Endothelial cell of umbilical vein (primary cell): ENCODE measurements around the gene PGF. TPM values are rescaled to one million over a fixed set of nuclear protein-coding genes. Genes with fewer than 3 reads are reported as not detected.

ENCODE experiments used
- BruUV-seq: library from RNA; stranded (reverse); fragments of 400-500 nt; replicated peaks from 2 replicates; lab custom pipeline; 2021; lab: Mats Ljungman, UMichigan
- CTCF ChIA-PET: fragments of 300-600, 350-600 bp; sonication (Branson Sonifier 250); formaldehyde crosslinking; loops from one replicate; lab custom pipeline; 2021; ENCODE audit warnings: antibody characterized with exemption, inconsistent platforms; lab: Charles Lee
- POLR2A ChIA-PET: fragments of 300-600, 350-600 bp; sonication (Branson Sonifier 250); formaldehyde crosslinking; loops from one replicate; lab custom pipeline; 2021; ENCODE audit warnings: antibody characterized with exemption, inconsistent platforms; lab: Charles Lee
- DNase-seq: peaks from one replicate; pipeline ENCODE4 v3.0.0-alpha.2; 2011; ENCODE audit warnings: low read depth, low spot score
- FAIRE-seq: peaks from 2 replicates; lab custom pipeline; 2011; peaks lifted over from hg19 to GRCh38; lab: Jason Lieb, UNC
- H2AFZ ChIP-seq: 2 replicates; pipeline ENCODE4 v1.6.0; 2012; ENCODE audit warnings: low read depth, low read length, control low read depth, inconsistent platforms
- H3K27ac ChIP-seq: 2 replicates; pipeline ENCODE4 v1.5.1; 2011; ENCODE audit warnings: low read depth, mild to moderate bottlenecking, control low read depth, low read length, moderate library complexity; ENCODE audit not compliant: insufficient read depth
- H3K27me3 ChIP-seq, 2 experiments: 2 replicates each; pipeline versions ENCODE4 v1.6.0 to v1.6.1; 2011; ENCODE audit warnings: low read length in 2 of 2, mixed read lengths in 1 of 2; ENCODE audit not compliant: control insufficient read depth in 2 of 2, insufficient read depth in 2 of 2
- H3K36me3 ChIP-seq, 2 experiments: 2 replicates in 1 of 2; 3 replicates in 1 of 2; pipeline ENCODE4 v1.5.1; 2011; ENCODE audit warnings: low read length in 2 of 2, mild to moderate bottlenecking in 1 of 2, moderate library complexity in 1 of 2; ENCODE audit not compliant: control insufficient read depth in 2 of 2, insufficient read depth in 2 of 2; ENCODE audit errors: extremely low read depth in 1 of 2
- H3K4me1 ChIP-seq: 3 replicates; pipeline ENCODE4 v1.5.1; 2011; ENCODE audit warnings: mild to moderate bottlenecking, low read length; ENCODE audit not compliant: control insufficient read depth, insufficient read depth; ENCODE audit errors: extremely low read depth
- H3K4me2 ChIP-seq: 2 replicates; pipeline ENCODE4 v1.6.1; 2011; ENCODE audit warnings: low read length, control low read depth, mixed read lengths; ENCODE audit not compliant: insufficient read depth
- H3K4me3 ChIP-seq, 3 experiments: fragments of 200-600 bp in 1 of 3; sonication (generic), shearing (Covaris generic) in 1 of 3; replicated peaks in 1 of 3; 2 replicates each; pipeline ENCODE4 v1.5.1; 2011 to 2016; ENCODE audit warnings: control low read depth in 3 of 3, low read length in 3 of 3, mild to moderate bottlenecking in 2 of 3, inconsistent platforms in 1 of 3, low read depth in 1 of 3, moderate library complexity in 1 of 3; ENCODE audit not compliant: insufficient read depth in 1 of 3
- H3K79me2 ChIP-seq: 2 replicates; pipeline ENCODE4 v1.6.0; 2012; ENCODE audit warnings: low read length, inconsistent platforms; ENCODE audit not compliant: control insufficient read depth, insufficient read depth
- H3K9ac ChIP-seq: replicated peaks from 2 replicates; pipeline ENCODE3; 2011; ENCODE audit warnings: low read length, control low read depth; ENCODE audit not compliant: insufficient read depth; ENCODE audit errors: extremely low read depth
- H3K9me1 ChIP-seq: replicated peaks from 3 replicates; pipeline ENCODE4 v1.6.0; 2011; ENCODE audit warnings: mild to moderate bottlenecking, low read length; ENCODE audit not compliant: control insufficient read depth, insufficient read depth; ENCODE audit errors: extremely low read depth
- H3K9me3 ChIP-seq: replicated peaks from 2 replicates; pipeline ENCODE4 v1.5.1; 2012; ENCODE audit warnings: low read length, inconsistent platforms; ENCODE audit not compliant: control insufficient read depth, insufficient read depth
- H4K20me1 ChIP-seq: replicated peaks from 2 replicates; pipeline ENCODE3; 2011; ENCODE audit warnings: mild to moderate bottlenecking, low read length; ENCODE audit not compliant: control insufficient read depth, insufficient read depth; ENCODE audit errors: extremely low read depth
- CTCF ChIP-seq, 2 donors: IDR thresholded peaks; 1 replicate in 1 of 2; 2 replicates in 1 of 2; pipeline ENCODE4 v1.5.1; 2011; ENCODE audit warnings: low read length in 2 of 2, mild to moderate bottlenecking in 2 of 2, moderate library complexity in 2 of 2, control low read depth in 1 of 2, inconsistent platforms in 1 of 2, low read depth in 1 of 2; ENCODE audit not compliant: insufficient read depth in 1 of 2; ENCODE audit errors: extremely low read depth in 1 of 2
- EZH2 ChIP-seq: IDR thresholded peaks from 2 replicates; pipeline ENCODE4 v1.6.1; 2012; ENCODE audit warnings: borderline replicate concordance, low read depth, mild to moderate bottlenecking, moderate library complexity, low read length, inconsistent platforms; ENCODE audit not compliant: severe bottlenecking
- FOS ChIP-seq: IDR thresholded peaks from 2 replicates; pipeline ENCODE4 v1.6.1; 2011; ENCODE audit warnings: mild to moderate bottlenecking, low read length, moderate library complexity, borderline replicate concordance; ENCODE audit not compliant: insufficient read depth
- GATA2 ChIP-seq: IDR thresholded peaks from 2 replicates; pipeline ENCODE4 v1.7.0; 2011; ENCODE audit warnings: low read depth, mild to moderate bottlenecking, moderate library complexity, mixed read lengths, low read length; ENCODE audit not compliant: insufficient read length, insufficient read depth
- JUN ChIP-seq: IDR thresholded peaks from 2 replicates; pipeline ENCODE4 v1.6.1; 2011; ENCODE audit warnings: borderline replicate concordance, low read depth; ENCODE audit not compliant: insufficient read length, insufficient read depth
- MAX ChIP-seq: IDR thresholded peaks from 2 replicates; pipeline ENCODE4 v1.6.1; 2011; ENCODE audit not compliant: insufficient read depth, insufficient read length
- MYC ChIP-seq: IDR thresholded peaks from one replicate; pipeline ENCODE4 v1.6.1; 2011; ENCODE audit warnings: mild to moderate bottlenecking, low read depth, low read length
- POLR2A ChIP-seq: IDR thresholded peaks from 2 replicates; pipeline ENCODE4 v1.6.1; 2012; ENCODE audit warnings: low read depth, mild to moderate bottlenecking, control low read depth, low read length
- POLR2AphosphoS5 ChIP-seq: IDR thresholded peaks from 2 replicates; pipeline ENCODE4 v1.6.1; 2012; ENCODE audit warnings: low read depth, mild to moderate bottlenecking, control low read depth, low read length, moderate library complexity; ENCODE audit not compliant: insufficient read depth
- dilution Hi-C: fragments of 300-500 bp; cut with MboI; formaldehyde crosslinking; loops from one replicate; pipeline ENCODE4 v1.15.0; 2019; ENCODE audit warnings: low sequenced_read_pairs; ENCODE audit not compliant: extremely low pct_ligation_motif_present
- intact Hi-C: fragments of 100-400 bp; cut with micrococcal nuclease; formaldehyde crosslinking; loops from one replicate; pipeline ENCODE4 v1.10.0; 2022
- polyA plus RNA-seq, 4 experiments: library from polyadenylated mRNA; depleted of rRNA in 3 of 4; stranded (reverse) in 3 of 4; unstranded in 1 of 4; fragments of >200 nt; gene quantifications; 2 replicates each; pipeline versions ENCODE4 v1.2.1 to v1.2.3, GENCODE V29; 2011 to 2012; ENCODE audit warnings: missing spikeins in 1 of 4
- total RNA-seq: library from RNA; stranded (reverse); gene quantifications from 2 replicates; pipeline ENCODE4 v1.2.3, GENCODE V29; 2021

PGF gene
- total and polyA plus RNA-seq, 2 donors (not counting 3 experiments of a cell fraction or from before 2014, with no cell fraction given) = 89.0 to 206 TPM

GRCh38 chr14:74964787-74965485, 9.5 kb upstream of the PGF start:
- H3K27ac ChIP-seq = peak overlapping the region; percentile 86
- no peaks in the 10 kb centered on the region for H4K20me1 ChIP-seq
- FAIRE-seq (no peak), DNase-seq (peak; percentile 65)
- H3K9ac ChIP-seq = peak overlapping the region; percentile 36
- H3K79me2 ChIP-seq = no peaks in the 10 kb centered on the region
- H2AFZ ChIP-seq = no peak overlapping the region
- BruUV-seq = TSS peak; percentile 64
- no peaks in the 10 kb centered on the region for H3K27me3 ChIP-seq
- H3K4me1 ChIP-seq = peaks cover 25% of the 10 kb centered on the region
- no peaks in the 10 kb centered on the region for H3K36me3 ChIP-seq
- CTCF ChIA-PET = interaction anchor here (0.7 to 2.7 kb wide), 12 partner anchors 10 to 123 kb away, joined by 3 to 15 read pairs (median 4); partner anchors contain the start of genes PGF and ZC2HC1C
- POLR2A ChIA-PET = interaction anchor here (2.1 to 2.5 kb wide), 2 partner anchors 10 to 16 kb away, joined by 7 to 20 read pairs; partner anchors contain the start of gene PGF
- H3K9me1 ChIP-seq = no peaks in the 10 kb centered on the region
- peak overlapping the region; percentile 2 for H3K4me2 ChIP-seq
- H3K9me3 ChIP-seq = no peaks in the 10 kb centered on the region
- intact Hi-C loops = loop anchor here (1.0 kb wide), 4 partner anchors 8 to 37 kb away; partner anchors contain the start of genes EIF2B2 and PGF
- TF ChIP-seq POLR2AphosphoS5 (peak; percentile 37), EZH2 (no peak), JUN (peak; percentile 86), FOS (peak; percentile 84)
- H3K4me3 ChIP-seq = no peak overlapping the region
- dilution Hi-C loops = no loop called here

GRCh38 chr14:74963705-74964271, 8.4 kb upstream of the PGF start:
- TF ChIP-seq FOS (no peak), EZH2 (no peak), JUN (no peak), POLR2A (no peak), MAX (no peak), MYC (no peak), GATA2 (no peak), CTCF (IDR thresholded peaks at IDR 0.05; ENCODE audit: extremely low read depth in 1 of 2, insufficient read depth in 1 of 2, low read depth in 1 of 2, low read length in 2 of 2) (no peak), POLR2AphosphoS5 (no peak)
- Histone ChIP-seq H3K4me3 (no peak overlapping the region), H3K9me1 (no peaks in the 10 kb centered on the region), H3K79me2 (no peaks in the 10 kb centered on the region), H3K4me1 (peaks cover 29% of the 10 kb centered on the region), H3K4me2 (no peak overlapping the region), H3K27ac (peak overlapping the region; percentile 4), H4K20me1 (no peaks in the 10 kb centered on the region), H2AFZ (no peak overlapping the region), H3K27me3 (no peaks in the 10 kb centered on the region), H3K36me3 (no peaks in the 10 kb centered on the region), H3K9ac (no peak overlapping the region), H3K9me3 (no peaks in the 10 kb centered on the region)
- FAIRE-seq = no peak
- ChIA-PET POLR2A (interaction anchor here (2.1 to 2.5 kb wide), 2 partner anchors 9 to 17 kb away, joined by 7 to 20 read pairs; partner anchors contain the start of gene PGF), CTCF (interaction anchor here (1.0 to 2.7 kb wide), 4 partner anchors 9 to 105 kb away, joined by 3 to 15 read pairs (median 8); partner anchors contain the start of genes PGF and ZC2HC1C)
- DNase-seq = no peak
- intact Hi-C loops = no loop called here
- dilution Hi-C loops = no loop called here
- BruUV-seq = no TSS peak
